ENCODE measurements around the gene VAMP2.

DNA sequence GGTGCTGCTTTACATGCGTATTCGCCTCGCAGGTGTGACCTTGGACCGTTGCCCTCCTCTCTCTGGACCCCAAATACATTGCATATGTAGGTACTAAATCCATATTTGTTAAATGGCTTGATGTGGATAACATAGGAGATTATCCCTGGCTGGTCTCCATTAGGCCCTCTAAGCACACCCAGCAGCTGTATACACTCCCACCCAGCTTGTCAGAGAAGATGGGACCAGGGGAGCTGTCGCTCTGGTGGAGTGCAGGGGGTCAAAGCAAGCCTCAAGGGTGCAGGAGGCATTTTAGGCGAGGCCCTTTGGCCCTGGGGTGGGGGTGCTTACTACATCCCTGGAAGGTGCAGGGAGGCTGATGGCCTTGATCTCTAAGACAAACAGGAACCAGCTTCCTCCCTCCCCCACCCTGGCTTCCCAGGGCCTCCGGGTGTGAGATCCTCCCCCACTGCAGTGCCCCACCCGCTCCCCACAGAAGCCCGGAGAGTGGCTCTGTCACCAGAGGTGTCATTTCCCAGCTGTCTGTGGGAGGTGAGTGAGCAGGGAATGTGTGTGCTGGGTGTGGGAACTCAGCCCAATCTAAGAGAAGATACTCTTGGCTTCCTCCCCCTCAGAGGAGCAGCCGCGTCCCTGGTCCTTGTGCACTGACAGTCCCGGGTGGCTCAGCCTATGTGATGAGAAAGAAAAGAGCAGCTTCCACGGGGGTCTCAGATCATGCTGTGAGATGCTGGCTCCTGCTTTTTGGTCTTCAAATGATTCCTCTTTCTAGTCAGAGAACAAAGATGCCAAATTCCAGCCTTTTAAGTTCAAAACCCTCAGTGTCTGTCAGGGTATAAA is 1.4 kb upstream of the VAMP2 start:
- TF ChIP-seq, protein P1, sequence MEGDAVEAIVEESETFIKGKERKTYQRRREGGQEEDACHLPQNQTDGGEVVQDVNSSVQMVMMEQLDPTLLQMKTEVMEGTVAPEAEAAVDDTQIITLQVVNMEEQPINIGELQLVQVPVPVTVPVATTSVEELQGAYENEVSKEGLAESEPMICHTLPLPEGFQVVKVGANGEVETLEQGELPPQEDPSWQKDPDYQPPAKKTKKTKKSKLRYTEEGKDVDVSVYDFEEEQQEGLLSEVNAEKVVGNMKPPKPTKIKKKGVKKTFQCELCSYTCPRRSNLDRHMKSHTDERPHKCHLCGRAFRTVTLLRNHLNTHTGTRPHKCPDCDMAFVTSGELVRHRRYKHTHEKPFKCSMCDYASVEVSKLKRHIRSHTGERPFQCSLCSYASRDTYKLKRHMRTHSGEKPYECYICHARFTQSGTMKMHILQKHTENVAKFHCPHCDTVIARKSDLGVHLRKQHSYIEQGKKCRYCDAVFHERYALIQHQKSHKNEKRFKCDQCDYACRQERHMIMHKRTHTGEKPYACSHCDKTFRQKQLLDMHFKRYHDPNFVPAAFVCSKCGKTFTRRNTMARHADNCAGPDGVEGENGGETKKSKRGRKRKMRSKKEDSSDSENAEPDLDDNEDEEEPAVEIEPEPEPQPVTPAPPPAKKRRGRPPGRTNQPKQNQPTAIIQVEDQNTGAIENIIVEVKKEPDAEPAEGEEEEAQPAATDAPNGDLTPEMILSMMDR (IDR thresholded peaks at IDR 0.05): no peak
- no peak for TF ChIP-seq ZFX (IDR thresholded peaks at IDR 0.05; ENCODE audit: borderline replicate concordance)

All from 22Rv1 (cell line).